Adrenal gland (tissue), 12 donors: Measurements from ENCODE around the gene ULBP1. TPM values are rescaled to one million over a fixed set of nuclear protein-coding genes. Genes with fewer than 3 reads are reported as not detected.
"Not testable (repeated sequence)": the region's sequence is repeated elsewhere in the genome, so short reads cannot be mapped to it uniquely, and the experiment has no call there.

ENCODE experiments used
- DNase-seq, 7 donors: peaks; one replicate each; pipeline ENCODE4 v3.0.0-alpha.2; 2019 to 2020
- H3K27ac ChIP-seq, 5 donors: fragments of 200-600 bp; sonication (generic) in 4 of 5; 1 replicate in 3 of 5; 2 replicates in 2 of 5; pipeline versions ENCODE4 v1.5.1 to v1.8.0; 2016 to 2020; ENCODE audit warnings: mild to moderate bottlenecking in 1 of 5
- H3K27me3 ChIP-seq: fragments of 200-600 bp; 2 replicates; pipeline ENCODE4 v1.8.0; 2021
- H3K36me3 ChIP-seq, 2 donors: fragments of 200-600 bp; replicated peaks in 1 of 2; 1 replicate in 1 of 2; 2 replicates in 1 of 2; pipeline versions ENCODE4 v1.5.1 to v1.8.0; 2018 to 2022
- H3K4me1 ChIP-seq, 2 donors: fragments of 200-600 bp; replicated peaks in 1 of 2; 1 replicate in 1 of 2; 2 replicates in 1 of 2; pipeline versions ENCODE4 v1.5.1 to v1.8.0; 2018 to 2021
- H3K4me3 ChIP-seq, 4 donors: fragments of 200-600 bp; sonication (generic) in 3 of 4; one replicate each; pipeline ENCODE4 v1.5.1; 2016 to 2018
- H3K9me3 ChIP-seq, 3 donors: fragments of 200-600 bp; sonication (generic) in 1 of 3; replicated peaks in 1 of 3; 1 replicate in 2 of 3; 2 replicates in 1 of 3; pipeline versions ENCODE4 v1.5.1 to v1.8.0; 2016 to 2021
- CTCF ChIP-seq, 6 experiments: fragments of 450-650 bp in 4 of 6; fragments of 200-600 bp in 2 of 6; sonication (generic) in 1 of 6; IDR thresholded peaks; 1 replicate in 5 of 6; 2 replicates in 1 of 6; pipeline versions ENCODE4 v1.5.1 to v1.8.0; 2016 to 2021; ENCODE audit warnings: antibody characterized with exemption in 6 of 6, mild to moderate bottlenecking in 2 of 6, moderate library complexity in 1 of 6
- POLR2A ChIP-seq, 2 donors: fragments of 450-650 bp; IDR thresholded peaks; one replicate each; pipeline ENCODE4 v1.6.1; 2017; ENCODE audit warnings: antibody characterized with exemption in 2 of 2, mild to moderate bottlenecking in 2 of 2, moderate library complexity in 1 of 2
- WGBS, 4 donors: extraction: QIAGEN DNeasy Blood & Tissue Kit in 2 of 4; methylation state at CpG; one replicate each; pipeline versions ENCODE4 v1.1.5 to v1.1.7; 2013 to 2017; 5-methylcytosine and 5-hydroxymethylcytosine counted together
- intact Hi-C, 2 donors: fragments of 100-400 bp; cut with DNase I; formaldehyde crosslinking; loops; one replicate each; pipeline versions ENCODE4 v1.14.1 to v1.15.0; 2022 to 2023
- polyA plus RNA-seq, 3 donors: library from polyadenylated mRNA; stranded (reverse); fragments of 200-250 nt in 2 of 3; fragments of 350-450 nt in 1 of 3; fragmentation: Illumina TruSeq in 1 of 3; extraction: RNeasy Lipid Tissue Mini Kit (QIAGEN cat#74804) in 1 of 3; gene quantifications; one replicate each; pipeline ENCODE4 v1.2.3, GENCODE V29; 2013 to 2014
- total RNA-seq, 9 donors: library from RNA; depleted of rRNA in 4 of 9; stranded (reverse); fragments of >200 nt in 4 of 9; fragments of 120-200 nt in 1 of 9; fragmentation: NEBNext Ultra II Directional in 1 of 9; extraction: Animal tissue kit (Norgen Biotek cat#: 25700) in 1 of 9; gene quantifications; one replicate each; pipeline versions ENCODE4 v1.1.0 to v1.2.4, GENCODE V29; 2013 to 2023
- donor health status: healthy with polysubstance abuse.
- donor health status: Bipolar disorder and iron deficiency.
- donor health status: DM: yes; HTN: yes; CAD: no.
- donor health status: DM: no; HTN: no; CAD: no.
- donor health status: DM: no; HTN: no; CAD: no.
- donor health status: DM: yes; HTN: yes; CAD: no.

The ULBP1 gene
- total and polyA plus RNA-seq, 12 donors: 0.03 to 0.88 (median 0.28) TPM; not detected in 4

- Histone ChIP-seq H3K9me3 (no peaks in the 10 kb centered on the region), H3K4me3 (no peak overlapping the region), H3K27me3 (peaks cover 8% of the 10 kb centered on the region), H3K4me1 (no peaks in the 10 kb centered on the region), H3K36me3 (no peaks in the 10 kb centered on the region), H3K27ac (no peak overlapping the region)
- WGBS, 4 donors: 65 to 93% (median 78%) methylated on average over 2 of the region's 2 CpGs
- intact Hi-C loops: no loop called here
- TF ChIP-seq CTCF (IDR thresholded peaks at IDR 0.05) (no peak), POLR2A (IDR thresholded peaks at IDR 0.05) (no peak)
- DNase-seq: peak in 1 of 7 donors; percentile 21
Observed at GRCh38 chr6:149969635-149970034, 5.9 kb downstream of the ULBP1 start.

GRCh38 chr6:149974394-149974793 lies 10.7 kb downstream of the ULBP1 start:
- intact Hi-C loops, H3K9me3 ChIP-seq, H3K27me3 ChIP-seq, H3K4me3 ChIP-seq, H3K27ac ChIP-seq, H3K36me3 ChIP-seq, H3K4me1 ChIP-seq: not testable (repeated sequence)
- peak in 1 of 7 donors; percentile 28 for DNase-seq
- 54 to 64% (median 58%) methylated on average over 3 to 6 of the region's 6 CpGs for WGBS, 4 donors

GRCh38 chr6:149974825-149975224 lies 11.1 kb downstream of the ULBP1 start:
- Histone ChIP-seq H3K9me3 (no peaks in the 10 kb centered on the region), H3K27ac (no peak overlapping the region), H3K36me3 (no peaks in the 10 kb centered on the region), H3K4me3 (no peak overlapping the region), H3K4me1 (no peaks in the 10 kb centered on the region), H3K27me3 (no peaks in the 10 kb centered on the region)
- intact Hi-C loops: no loop called here
- TF ChIP-seq POLR2A (IDR thresholded peaks at IDR 0.05) (no peak), CTCF (IDR thresholded peaks at IDR 0.05) (no peak)
- peak in 1 of 7 donors; percentile 30 for DNase-seq
- WGBS, 4 donors: 35 to 57% (median 41%) methylated on average over 2 to 3 of the region's 3 CpGs

GRCh38 chr6:149975400-149975799 lies 11.7 kb downstream of the ULBP1 start:
- no peak for DNase-seq
- intact Hi-C loops: no loop called here
- TF ChIP-seq POLR2A (IDR thresholded peaks at IDR 0.05) (no peak), CTCF (IDR thresholded peaks at IDR 0.05) (no peak)
- Histone ChIP-seq H3K4me1 (no peaks in the 10 kb centered on the region), H3K4me3 (no peak overlapping the region), H3K27ac (no peak overlapping the region), H3K27me3 (no peaks in the 10 kb centered on the region), H3K36me3 (no peaks in the 10 kb centered on the region), H3K9me3 (no peaks in the 10 kb centered on the region)

GRCh38 chr6:149977221-149977620 lies 13.5 kb downstream of the ULBP1 start:
- H3K27me3 ChIP-seq: peaks cover 2% of the 10 kb centered on the region

More at GRCh38 chr6:149977221-149977620, 13.5 kb downstream of the ULBP1 start:
- 56 to 87% (median 84%) methylated on average over 2 to 4 of the region's 4 CpGs for WGBS, 4 donors
- intact Hi-C loops: no loop called here
- Histone ChIP-seq H3K4me3 (no peak overlapping the region), H3K9me3 (no peaks in the 10 kb centered on the region), H3K36me3 (no peaks in the 10 kb centered on the region), H3K27ac (no peak overlapping the region), H3K4me1 (no peaks in the 10 kb centered on the region)
- DNase-seq: peak in 1 of 7 donors; percentile 20
- TF ChIP-seq POLR2A (IDR thresholded peaks at IDR 0.05) (no peak), CTCF (IDR thresholded peaks at IDR 0.05) (no peak)
